HG03342 (cell line): ENCODE measurements around the gene CCNI2.

Experiments
- ATAC-seq: cut with Tn5 transposase; IDR thresholded peaks from one replicate; pipeline ENCODE4 v1.9.1; 2021; ENCODE audit warnings: mild to moderate bottlenecking, moderate library complexity; ENCODE audit not compliant: unreplicated experiment

The CCNI2 gene

DNA sequence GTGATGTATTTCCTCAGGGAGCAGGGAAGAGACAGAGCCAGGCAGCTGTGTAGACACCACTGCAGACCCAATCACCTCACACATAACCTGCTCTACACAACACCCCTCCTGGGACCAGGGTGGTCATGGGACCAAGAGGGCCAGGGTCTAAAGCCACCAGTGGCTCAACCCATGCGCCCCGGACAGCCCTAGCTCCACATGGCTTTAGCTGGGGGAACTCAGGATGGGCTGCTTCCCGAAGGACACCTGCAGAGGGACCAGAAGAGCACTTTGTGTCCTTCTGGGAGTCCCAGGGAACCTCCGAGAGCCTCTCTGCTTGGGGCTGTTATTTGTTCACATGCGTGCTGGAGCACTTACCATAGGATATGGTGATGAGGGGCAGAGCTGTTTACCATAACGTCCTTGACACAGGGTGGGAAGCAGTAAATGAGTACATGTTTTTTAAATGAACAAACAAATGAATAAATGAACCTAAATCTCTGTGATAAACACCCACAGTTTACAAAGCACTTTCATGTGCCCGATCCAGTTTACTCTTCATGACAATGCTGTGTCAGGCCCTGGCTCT lies 17.5 kb downstream of the CCNI2 start:
- no peak for ATAC-seq

DNA sequence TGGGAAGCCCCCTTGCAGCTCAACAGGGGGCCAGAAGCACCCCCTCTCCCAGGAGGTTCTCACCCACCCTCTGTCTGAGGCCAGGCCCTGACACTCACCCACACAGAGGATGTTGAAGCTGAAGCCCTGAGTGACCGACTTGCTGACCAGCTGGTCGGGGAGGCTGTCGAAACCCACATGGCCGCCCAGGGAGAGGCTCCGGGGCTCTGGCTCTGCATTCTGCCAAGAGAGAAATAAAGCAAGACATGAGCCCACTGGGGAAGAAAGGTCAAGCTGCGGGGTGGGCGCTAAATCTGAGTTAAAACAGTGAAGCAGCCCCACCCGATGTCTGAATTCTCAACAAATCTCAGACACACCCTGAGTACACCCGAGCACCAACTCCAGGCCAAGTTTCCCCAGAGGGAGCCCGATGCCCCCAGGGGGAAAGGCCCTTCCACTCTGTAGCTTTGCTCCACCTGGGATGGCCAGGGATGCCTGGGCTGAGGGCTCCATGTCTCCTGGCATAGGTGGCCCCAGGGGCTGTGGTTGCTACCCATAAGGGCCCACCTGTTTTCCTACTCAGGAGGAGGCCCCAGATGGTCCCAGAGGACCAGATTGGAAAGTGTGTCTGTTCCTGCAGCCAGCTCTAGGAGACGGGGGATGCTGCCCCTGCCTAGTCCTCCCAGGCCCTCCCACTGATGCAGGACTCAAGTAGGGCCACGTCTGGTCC lies 18.2 kb downstream of the CCNI2 start:
- no peak for ATAC-seq

DNA sequence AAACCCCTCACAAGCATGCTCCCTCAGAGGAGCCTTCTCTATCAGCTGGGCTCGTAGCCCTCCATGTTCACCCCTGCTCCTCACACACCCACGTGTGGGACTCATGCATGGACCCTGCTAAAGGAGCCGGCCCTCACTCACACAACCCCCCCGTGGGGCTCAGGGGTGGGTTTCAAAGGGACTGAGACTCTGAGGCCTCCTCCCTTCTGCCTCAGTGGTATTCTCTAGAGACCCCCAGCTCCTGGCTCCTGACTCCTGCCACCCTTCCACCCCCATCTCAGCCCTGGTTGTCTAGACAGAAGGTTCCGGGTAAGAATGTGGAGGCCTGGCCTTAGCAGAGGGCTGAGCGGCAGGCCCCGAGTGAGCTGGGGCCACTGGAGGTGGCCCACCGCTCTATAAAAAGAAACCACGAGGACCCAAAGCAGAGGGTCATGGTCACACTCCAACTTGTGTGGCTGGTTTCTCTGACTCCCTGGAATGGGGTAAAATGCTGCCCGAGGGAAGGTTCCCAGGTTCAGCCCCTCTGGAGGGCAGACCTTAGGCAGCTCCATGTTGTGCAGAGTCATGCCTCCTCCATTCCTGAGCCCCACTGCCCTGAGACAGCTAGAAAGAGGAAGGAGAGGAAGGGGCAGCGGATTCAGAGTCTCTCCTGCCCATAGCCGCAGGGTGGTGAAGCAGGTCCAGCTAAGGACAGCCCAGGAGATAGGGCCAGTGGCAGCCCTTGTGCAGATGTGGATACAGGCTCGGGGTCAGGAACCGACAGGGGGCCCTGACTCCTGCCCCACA lies 19.0 kb downstream of the CCNI2 start:
- no peak for ATAC-seq

DNA sequence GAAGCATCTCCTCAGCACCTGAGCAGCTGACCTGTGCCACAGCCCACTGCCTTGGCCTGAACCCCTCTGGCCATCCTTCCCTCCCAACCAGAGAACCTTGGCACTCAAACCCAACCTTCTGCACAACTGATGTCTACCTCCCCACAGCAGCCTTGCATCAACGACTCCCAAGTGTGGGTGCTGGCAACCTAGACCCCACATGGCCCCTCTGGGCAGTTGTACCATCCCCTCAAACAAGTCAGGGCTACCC lies 19.5 kb downstream of the CCNI2 start:
- no peak for ATAC-seq

DNA sequence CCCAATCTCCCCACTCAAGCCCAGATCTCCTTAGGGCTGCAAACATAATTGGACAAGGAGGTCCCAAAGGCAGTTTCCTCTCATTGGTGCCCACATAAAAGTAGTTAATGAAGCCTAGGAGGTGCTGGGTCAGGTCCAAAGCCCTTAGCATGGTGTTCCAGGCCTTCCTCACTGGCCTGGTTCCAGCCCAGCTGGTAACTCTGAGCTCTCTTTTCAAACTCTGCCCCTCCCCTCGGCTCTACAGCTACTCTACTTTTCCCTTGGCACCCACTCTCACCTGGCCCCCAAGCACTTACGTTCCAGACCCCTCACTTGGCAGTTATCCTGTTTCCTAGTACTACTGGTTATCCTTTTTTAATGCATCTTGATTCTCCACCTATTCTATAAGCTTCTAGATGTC lies 19.9 kb downstream of the CCNI2 start:
- no peak for ATAC-seq

DNA sequence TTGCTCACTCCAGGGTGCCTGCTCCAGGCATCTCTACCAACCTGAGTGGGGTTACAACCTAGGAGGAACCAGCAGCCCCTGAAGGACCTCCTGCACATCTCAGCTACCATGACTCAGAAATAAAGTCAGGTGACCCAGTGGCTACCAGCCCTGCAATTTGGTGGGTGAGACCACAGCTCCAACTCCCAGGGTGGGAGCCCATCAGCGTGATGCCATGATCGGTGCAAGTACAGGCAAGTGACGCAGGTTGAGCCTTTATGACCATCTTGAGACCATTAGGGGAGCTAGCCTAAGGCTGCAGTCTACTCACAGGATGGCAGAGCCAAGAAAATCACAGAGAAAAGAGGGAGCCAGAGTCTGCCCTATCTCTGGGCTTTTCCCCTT lies 21.3 kb downstream of the CCNI2 start:
- no peak for ATAC-seq

DNA sequence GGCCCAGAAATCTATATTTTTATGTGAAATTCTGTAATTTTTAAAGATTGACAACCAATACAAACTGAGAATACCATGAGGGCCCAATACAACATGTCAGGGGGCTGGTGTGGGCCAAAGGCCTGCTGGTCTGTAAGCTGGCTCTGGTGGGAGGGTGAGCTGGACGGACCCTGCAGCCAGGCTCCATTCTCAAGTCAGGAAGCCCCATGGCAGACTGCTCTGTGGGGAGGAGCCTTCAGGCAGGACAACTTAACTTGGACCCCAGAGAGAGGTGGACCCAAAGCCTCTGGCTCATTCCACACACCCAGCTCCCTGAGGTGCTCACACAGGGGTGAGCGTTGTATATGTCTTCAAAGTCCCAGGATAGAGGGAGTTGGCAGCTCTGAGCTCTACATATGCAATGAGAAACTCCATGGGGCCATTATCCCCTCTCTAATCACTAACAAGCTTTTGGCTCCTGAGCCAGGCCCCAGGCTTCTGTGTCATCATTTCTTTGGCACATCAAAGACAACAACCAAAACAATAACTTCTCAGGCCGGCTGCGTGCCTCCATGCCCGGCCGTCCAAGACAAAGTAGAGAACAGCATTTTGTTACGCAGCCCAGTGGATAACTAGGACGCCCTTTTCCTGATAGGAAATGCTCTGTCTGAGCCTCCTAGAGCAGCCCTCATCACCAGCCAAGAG lies 23.4 kb downstream of the CCNI2 start:
- no peak for ATAC-seq

DNA sequence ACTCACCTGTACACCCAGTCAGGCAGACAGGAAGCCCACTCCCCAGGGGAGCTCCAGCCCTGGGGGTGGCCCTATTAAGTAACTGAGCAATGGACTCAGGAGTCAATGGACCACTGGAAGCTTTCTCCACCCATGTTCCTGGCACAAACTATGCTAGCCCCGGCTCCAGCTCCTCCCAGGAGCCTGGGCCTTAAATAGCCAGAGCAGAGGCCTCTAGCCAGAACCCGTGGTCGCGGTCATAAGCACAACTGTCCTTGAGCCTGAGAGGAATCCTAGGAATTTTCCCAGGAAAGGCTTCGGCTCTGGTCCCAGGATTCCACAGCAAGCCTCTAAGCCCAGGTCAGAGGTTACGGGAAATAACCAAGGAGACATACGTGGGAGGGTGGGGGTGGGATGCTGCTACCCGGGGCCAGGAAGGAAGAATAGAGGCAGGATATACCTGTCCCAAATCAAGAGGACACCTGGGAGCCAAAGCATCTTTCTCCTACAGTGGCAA lies 24.3 kb downstream of the CCNI2 start:
- no peak for ATAC-seq

DNA sequence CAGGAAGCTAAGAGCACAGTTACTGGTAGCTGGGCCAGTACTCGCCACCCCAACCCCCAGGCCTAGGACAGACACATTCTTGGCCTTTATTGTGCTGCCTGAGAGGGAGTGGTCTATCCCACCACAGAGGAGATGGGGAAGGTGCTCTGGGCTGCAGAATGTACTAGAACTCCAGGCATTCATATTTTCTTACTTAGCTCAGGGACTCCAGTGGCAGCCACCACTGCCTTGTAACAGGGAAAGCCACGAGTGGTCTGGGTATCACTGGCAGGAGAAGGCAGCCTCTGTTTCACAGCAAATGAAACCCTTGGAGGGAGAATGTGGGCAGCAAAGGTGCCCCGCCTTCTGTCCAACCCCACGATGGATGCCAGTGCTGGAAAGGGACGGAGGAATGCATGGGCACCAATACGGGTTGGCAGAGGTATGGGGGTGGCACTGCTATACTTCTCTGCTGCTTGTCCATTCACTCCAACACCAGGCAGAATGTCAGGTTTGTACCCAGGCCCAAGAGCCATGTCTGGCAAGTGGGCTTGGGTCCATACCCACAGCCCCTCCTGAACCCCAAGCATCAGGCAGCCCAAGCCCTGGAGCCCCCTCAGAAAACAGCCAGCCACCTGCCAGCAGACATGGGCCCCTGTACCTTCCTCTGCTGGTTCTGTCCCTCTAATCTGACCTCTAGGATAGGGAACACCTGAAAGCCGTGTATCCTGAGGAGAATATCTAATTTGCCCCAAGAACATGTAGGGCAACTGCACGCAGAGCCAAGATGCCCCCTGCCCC lies 25.3 kb downstream of the CCNI2 start:
- no peak for ATAC-seq

DNA sequence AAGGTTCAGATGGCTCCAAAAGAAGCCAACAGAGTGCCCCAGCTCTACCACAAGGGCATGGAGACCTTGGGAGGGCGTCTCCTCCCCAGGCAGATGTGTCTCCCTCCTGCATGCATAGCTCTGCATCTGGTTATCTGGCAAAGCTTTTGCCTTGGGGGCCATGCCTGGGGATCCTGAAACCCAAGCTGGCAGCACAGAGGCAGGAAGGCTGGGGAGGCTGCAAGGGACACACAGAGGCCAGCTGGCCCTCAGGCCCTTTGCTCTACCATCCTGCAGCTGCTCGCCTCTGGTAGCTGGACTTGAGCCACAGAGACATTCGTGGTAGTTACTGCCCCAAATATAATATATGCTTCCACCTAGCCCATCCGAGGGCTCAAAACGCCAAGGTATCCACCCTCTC lies 25.9 kb downstream of the CCNI2 start:
- ATAC-seq, result no peak

DNA sequence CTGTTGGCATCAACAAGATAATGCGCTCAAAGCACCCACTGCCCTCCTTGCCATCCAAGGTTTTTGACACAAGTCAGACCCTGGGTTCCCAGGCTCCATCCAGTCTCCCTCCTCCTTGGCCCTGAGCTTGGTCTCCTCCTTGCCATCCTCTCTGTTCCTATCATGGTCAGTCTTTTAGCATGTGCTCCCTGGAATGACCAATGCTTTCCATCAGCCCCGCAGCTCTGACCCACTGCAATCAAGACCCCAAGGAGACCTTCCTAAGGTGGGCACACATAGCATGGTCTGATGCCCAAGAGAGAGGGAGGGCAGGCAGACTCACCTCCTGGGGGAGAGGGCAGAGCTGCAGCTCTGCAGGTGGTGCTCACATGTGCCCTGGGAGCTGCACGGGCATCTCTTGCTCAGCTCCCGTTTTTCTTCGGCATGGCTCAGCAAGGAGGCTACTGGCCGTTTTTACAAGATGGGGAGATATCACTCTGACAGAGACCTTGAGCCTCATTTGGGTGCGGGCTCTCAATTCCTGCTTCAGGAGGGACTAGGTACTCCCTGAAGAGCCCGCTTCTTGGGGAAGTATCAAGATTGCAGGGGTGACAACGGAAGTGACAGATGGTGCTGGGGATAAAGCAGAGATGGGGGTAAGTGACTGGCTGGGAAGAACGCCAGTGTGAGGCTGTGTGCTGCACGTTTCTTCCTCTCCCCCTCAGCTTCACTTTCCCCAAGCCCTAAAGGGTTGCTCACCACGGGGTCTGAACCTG lies 26.6 kb downstream of the CCNI2 start:
- ATAC-seq, result no peak

DNA sequence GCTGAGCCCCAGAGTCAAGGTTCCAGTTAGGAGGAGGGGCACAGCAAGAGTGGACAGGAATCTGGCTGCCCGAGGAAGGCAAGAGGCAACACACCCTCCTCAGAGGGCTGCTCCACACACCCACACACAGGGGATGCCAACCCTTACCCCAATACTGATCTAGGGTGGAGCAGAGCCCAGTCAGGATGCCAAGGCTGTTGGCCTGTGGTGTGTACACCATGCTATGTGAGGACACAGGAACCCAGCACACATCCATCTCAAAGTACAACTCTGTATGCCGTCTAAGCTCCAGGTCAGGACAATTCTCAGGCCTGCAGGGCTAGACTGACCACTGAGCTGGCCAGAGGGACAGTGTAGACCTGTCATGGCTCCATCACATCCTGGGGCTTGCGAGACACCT lies 27.2 kb downstream of the CCNI2 start:
- no peak for ATAC-seq

DNA sequence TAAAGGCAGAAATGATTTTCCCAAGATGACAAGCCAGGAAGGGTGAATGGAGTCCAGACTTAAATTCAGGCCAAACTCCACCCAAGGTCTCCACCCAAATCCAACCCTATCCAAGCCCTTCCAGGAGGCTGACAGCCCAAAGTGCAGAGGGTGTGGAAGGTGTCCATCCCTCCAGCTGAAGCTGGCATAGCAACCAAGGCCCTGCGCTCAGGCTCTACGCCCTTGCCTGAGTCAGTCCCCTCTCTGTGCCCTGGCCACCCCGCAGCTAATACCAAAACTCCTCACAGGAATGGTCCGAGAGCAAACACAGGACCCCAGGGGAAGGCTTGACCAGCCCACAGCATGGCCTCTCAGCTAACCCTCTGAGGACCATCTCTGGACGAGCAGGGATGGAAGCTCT lies 27.7 kb downstream of the CCNI2 start:
- no peak for ATAC-seq

DNA sequence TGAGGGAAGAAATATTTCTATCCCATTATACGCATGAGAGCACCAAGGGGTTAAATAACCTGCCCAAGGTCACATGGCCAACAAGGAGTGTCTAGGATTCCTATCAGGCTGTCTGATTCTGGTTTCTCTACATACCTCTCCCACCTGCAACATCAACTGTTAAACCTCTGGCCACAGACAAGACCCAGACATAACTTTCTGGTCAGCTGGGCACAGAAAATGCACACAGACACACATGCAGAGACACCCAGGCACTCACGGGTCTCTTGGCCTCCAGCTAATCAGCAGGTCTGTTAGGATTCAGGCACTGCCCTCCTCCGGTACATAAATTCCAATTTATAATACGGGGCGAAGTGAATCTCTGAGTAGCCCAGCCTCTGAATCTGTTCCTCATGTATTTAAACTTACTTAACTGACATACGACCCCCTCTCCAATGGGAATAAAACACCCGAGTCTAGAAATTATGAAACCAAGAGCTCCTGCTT lies 28.3 kb downstream of the CCNI2 start:
- ATAC-seq, result no peak

DNA sequence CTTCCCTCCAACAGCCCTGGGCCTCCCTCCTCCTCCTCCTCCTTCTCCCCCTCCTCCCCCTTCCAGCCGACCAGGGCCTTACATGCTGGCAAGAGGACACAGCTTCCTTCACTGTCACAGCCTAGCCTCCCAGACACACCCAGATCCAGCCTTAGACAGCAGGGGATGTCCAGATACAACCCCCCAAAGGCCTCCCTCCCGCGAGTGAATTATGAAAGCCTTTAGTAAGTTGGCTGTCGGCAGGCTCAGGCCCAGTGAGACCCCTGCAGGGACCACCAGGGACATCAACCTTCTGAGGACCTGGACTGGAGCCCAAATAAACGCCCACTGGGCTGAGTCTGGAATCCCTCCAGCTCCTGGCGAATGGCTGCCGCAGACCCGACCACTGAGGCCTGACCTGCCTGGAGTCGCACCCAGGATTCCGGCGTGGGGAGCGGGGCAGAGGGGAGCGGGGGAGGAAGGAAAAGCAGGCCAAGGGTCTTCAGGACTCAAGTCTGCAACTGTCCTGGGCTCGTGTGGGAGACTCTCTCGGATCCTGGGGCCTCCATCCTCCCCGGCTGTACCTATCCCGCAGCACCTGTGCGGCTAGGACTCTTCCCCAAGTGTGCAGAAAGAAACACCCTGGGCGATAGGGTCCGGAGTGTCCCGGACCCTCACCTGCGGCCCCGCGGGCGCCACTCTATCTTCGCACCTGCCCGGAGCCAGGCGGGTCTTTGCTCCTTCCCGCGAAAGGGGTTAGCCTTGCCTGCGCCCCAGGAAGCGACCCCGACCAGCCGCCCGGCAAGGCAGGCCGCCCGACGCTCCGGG lies 29.1 kb downstream of the CCNI2 start:
- peak; percentile 20 for ATAC-seq

DNA sequence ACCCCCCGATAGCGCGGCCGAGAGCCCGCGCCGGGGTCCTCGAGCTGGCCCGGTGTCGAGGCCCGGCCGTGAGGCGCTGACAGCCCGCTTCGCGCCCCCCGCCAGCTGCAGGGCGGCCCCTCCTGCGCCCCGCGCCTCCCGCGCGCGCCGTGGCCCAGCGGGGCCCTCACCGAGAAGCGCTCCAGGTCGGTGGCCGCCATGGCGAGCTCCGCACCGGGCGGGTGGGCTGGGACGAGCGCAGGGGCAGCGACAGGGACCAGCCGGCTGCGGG lies 29.6 kb downstream of the CCNI2 start:
- ATAC-seq, result peak; percentile 18

DNA sequence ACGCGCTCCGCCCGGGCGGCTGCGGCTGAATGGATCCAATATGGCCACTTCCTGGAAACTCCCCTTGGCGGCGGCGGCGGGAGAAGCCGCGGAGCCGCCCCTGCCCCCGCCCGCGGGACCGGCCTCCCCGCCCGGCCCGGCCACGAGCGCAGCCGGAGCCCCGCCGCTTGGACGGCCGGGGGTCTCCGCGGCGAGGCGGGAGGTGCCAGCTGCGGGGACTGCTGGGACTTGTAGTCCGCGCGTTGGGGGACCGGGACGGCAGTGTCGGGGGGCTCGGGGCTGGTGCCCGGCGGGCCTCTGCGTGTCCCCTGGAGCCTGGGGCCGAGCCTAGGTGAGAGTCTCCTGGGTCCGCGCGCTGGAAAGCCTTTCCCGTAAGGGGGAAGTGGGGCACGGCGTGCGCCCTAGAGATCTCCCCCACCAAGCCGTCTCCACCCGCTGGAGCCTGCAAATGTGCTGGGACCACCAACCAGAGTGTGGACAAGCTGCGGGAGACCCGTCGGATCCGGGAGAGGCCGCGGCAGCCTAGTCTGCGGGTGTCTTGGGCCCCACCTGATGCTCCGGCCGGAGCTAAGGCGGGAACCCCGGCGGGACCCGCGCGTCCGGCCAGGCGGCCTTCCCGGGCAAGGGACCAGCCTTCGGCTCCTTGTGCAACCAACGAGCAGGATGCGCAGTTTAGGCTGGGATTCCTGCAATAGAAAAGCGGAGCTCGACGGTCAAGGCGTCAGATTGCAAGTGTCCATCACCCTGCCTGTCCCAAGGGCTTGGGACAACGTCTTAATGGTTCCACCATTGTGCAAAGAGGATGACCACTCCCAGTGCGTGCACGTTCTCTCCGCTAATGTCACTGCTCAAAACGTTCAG lies 30.2 kb downstream of the CCNI2 start, which contains the start of gene SEPTIN8:
Gene SEPTIN8, minus strand, starts transcription at position 31 of the 861 bp plus-strand sequence. CDS start 102 bp downstream, outside the sequence.
- ATAC-seq, result peak; percentile 72

DNA sequence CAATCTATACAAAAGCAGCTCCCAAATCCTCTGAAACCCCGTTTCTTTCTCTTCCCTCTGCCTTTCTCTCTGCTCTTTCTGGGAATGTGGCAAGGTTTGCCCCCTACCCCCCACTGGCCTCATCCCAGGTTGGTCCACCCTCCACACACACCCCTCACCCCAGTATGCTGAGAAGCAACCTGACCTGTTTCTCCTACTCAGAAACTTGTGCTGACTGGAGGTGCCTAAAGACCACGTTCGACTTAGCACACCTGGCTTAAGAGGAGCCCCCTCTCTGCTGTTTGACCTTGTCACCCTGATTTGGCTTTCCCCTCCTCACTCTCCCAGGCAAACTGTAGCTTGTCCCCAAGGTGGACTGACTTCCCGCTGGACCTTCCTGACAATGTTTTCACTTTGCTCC lies 30.9 kb downstream of the CCNI2 start:
- no peak for ATAC-seq

DNA sequence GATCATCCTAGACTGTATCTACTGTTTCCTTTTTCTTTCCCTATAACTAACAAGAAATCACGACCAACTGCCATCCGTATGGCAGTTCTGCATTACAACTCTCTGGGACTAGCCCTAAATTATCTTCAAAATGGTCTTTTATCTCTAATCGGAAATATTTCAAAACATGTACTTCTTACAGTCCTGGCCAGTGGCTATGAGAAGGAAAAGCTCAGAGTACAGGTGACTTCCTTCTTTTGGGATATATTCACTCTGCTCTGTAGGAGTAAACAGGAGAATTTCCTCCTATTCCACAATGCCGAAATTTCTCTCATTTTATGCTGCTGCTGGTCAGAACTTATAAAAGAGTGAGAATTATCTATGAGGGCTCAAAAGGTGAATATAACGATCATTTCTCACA lies 31.6 kb downstream of the CCNI2 start:
- no peak for ATAC-seq
